Fibroblast of lung (primary cell): ENCODE measurements around the gene CD164L2.

Source experiments
- EZH2 ChIP-seq: IDR thresholded peaks from 2 replicates; pipeline ENCODE4 v1.5.1; 2012; ENCODE audit warnings: low read length, control low read depth, mild to moderate bottlenecking; ENCODE audit errors: missing control alignments
- TF ChIP-seq, protein P1 (sequence below), 2 donors: IDR thresholded peaks in 1 of 2; conservative IDR thresholded peaks in 1 of 2; 1 replicate in 1 of 2; 2 replicates in 1 of 2; pipeline ENCODE4 v1.5.1; 2011 to 2012; ENCODE audit warnings: low read length in 2 of 2, control low read depth in 1 of 2, inconsistent platforms in 1 of 2, low read depth in 1 of 2, mild to moderate bottlenecking in 1 of 2

GRCh38 chr1:27394282-27394658, 11.1 kb upstream of the CD164L2 start:
- TF ChIP-seq, protein P1, sequence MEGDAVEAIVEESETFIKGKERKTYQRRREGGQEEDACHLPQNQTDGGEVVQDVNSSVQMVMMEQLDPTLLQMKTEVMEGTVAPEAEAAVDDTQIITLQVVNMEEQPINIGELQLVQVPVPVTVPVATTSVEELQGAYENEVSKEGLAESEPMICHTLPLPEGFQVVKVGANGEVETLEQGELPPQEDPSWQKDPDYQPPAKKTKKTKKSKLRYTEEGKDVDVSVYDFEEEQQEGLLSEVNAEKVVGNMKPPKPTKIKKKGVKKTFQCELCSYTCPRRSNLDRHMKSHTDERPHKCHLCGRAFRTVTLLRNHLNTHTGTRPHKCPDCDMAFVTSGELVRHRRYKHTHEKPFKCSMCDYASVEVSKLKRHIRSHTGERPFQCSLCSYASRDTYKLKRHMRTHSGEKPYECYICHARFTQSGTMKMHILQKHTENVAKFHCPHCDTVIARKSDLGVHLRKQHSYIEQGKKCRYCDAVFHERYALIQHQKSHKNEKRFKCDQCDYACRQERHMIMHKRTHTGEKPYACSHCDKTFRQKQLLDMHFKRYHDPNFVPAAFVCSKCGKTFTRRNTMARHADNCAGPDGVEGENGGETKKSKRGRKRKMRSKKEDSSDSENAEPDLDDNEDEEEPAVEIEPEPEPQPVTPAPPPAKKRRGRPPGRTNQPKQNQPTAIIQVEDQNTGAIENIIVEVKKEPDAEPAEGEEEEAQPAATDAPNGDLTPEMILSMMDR (conservative IDR thresholded peaks at IDR 0.05 in 1 of 2, IDR thresholded peaks at IDR 0.05 in 1 of 2; ENCODE audit: low read depth in 1 of 2, low read length in 2 of 2): no peak
- no peak for TF ChIP-seq EZH2
